ENCODE measurements around the gene GTF2F2.

DNA sequence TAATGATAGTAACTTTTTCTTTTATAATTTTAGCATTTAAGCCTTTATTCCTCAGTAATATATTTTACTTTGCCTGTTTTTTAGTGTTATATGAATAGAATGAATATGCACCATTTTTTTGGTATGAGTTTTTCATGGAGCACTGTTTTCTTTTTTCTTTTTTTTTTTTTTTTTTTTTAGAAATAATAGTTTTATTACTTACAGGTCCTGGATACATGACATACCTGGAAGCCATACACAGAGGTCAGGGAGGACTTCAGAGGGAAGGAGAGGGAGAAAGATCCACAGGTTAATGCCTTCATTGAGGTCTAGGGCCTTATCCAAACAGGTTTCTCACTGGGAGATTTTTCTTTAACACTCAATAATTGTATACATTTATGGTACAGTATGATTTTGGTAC lies 54.2 kb downstream of the GTF2F2 start:
- TF ChIP-seq GATA2 (IDR thresholded peaks at IDR 0.05; ENCODE audit: low read depth, low read length): no peak
- no peak for TF ChIP-seq GATA3 (IDR thresholded peaks at IDR 0.05; ENCODE audit: low read depth, low read length)

Measured in SH-SY5Y (cell line).